ENCODE results near the gene TBC1D22A.

DNA sequence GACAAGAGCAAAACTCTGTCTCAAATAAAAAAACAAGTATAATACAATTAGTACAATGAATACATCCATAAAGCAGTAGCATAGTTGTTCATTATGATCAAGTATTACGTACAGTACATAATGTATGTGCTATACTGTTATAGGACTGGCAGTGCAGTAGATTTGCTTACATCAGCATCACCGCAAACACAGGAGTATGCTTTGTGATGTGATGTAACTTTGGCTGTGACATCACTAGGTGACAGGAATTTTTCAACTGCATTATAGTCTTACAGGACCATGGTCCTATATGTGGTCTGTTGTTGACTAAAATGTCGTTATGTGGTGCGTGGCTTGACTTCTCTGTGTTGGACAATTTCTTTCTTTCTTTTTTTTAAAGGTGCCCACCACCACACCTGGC lies 16.6 kb downstream of the TBC1D22A start:
- no peak for TF ChIP-seq EZH2 (IDR thresholded peaks at IDR 0.05; ENCODE audit: insufficient read depth, low read length)
- TF ChIP-seq, protein P1, sequence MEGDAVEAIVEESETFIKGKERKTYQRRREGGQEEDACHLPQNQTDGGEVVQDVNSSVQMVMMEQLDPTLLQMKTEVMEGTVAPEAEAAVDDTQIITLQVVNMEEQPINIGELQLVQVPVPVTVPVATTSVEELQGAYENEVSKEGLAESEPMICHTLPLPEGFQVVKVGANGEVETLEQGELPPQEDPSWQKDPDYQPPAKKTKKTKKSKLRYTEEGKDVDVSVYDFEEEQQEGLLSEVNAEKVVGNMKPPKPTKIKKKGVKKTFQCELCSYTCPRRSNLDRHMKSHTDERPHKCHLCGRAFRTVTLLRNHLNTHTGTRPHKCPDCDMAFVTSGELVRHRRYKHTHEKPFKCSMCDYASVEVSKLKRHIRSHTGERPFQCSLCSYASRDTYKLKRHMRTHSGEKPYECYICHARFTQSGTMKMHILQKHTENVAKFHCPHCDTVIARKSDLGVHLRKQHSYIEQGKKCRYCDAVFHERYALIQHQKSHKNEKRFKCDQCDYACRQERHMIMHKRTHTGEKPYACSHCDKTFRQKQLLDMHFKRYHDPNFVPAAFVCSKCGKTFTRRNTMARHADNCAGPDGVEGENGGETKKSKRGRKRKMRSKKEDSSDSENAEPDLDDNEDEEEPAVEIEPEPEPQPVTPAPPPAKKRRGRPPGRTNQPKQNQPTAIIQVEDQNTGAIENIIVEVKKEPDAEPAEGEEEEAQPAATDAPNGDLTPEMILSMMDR (IDR thresholded peaks at IDR 0.05; ENCODE audit: insufficient read depth, low read depth, low read length): no peak

All from astrocyte (in vitro differentiated cells and primary cell).